ENCODE data around the gene LTBP1.
"Not testable (repeated sequence)": the region's sequence is repeated elsewhere in the genome, so short reads cannot be mapped to it uniquely, and the experiment has no call there.

LTBP1 gene

DNA sequence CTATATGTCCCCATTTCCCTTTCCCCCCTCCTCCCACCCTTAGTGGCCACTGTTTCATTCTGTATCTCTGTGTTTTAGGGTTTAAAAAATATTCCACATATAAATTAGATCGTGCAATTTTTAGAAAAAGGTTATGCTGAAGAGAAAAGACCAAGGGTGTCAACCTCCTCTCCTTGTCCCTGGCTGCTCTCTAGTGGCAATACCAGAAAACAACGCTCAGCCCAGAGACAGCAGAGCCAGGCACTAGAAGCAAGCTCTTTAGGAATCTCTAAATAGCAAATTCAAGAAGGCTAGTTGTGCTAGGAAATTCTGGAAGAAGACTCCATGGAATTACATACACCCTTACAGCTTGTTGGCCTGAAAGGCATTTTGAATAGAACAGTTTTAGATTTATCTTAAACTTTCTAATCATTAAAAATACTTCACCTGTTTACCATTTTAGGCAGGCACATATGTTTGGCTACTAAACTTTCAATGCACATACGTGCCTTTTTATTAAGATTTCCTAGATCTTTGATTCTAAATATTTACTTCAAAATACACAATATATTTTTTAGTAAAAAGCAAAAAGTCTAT lies 494.6 kb downstream of the LTBP1 start:
- POLR2A ChIA-PET, result no interaction called here
- DNase-seq (ENCODE audit: low read depth, low spot score), result no peak
- CTCF ChIA-PET, result interaction anchor here (0.6 to 4.6 kb wide), 31 partner anchors 9 to 407 kb away, joined by 3 to 40 read pairs (median 4); no protein-coding TSS in a partner anchor
- TF ChIP-seq CTCF (IDR thresholded peaks at IDR 0.05; ENCODE audit: insufficient read depth, low read length, missing control alignments), result peak; percentile 80
- no peak overlapping the region for H3K4me3 ChIP-seq (ENCODE audit: low read depth, low read length)

- H3K4me3 ChIP-seq (ENCODE audit: low read depth, low read length); POLR2A ChIA-PET; DNase-seq (ENCODE audit: low read depth, low spot score): not testable (repeated sequence)
- CTCF ChIA-PET, result interaction anchor here (0.7 to 4.6 kb wide), 23 partner anchors 10 to 408 kb away, joined by 3 to 40 read pairs (median 5); no protein-coding TSS in a partner anchor
Measured at GRCh38 chr2:33442052-33442451, 495.3 kb downstream of the LTBP1 start.

- H3K4me3 ChIP-seq (ENCODE audit: low read depth, low read length), result no peak overlapping the region
- no peak for TF ChIP-seq CTCF (IDR thresholded peaks at IDR 0.05; ENCODE audit: insufficient read depth, low read length, missing control alignments)
- DNase-seq (ENCODE audit: low read depth, low spot score), result no peak
- POLR2A ChIA-PET, result no interaction called here
- CTCF ChIA-PET, result interaction anchor here (0.7 to 4.6 kb wide), 15 partner anchors 10 to 408 kb away, joined by 3 to 40 read pairs (median 4); no protein-coding TSS in a partner anchor
Measured at GRCh38 chr2:33442528-33443079, 495.9 kb downstream of the LTBP1 start.

DNA sequence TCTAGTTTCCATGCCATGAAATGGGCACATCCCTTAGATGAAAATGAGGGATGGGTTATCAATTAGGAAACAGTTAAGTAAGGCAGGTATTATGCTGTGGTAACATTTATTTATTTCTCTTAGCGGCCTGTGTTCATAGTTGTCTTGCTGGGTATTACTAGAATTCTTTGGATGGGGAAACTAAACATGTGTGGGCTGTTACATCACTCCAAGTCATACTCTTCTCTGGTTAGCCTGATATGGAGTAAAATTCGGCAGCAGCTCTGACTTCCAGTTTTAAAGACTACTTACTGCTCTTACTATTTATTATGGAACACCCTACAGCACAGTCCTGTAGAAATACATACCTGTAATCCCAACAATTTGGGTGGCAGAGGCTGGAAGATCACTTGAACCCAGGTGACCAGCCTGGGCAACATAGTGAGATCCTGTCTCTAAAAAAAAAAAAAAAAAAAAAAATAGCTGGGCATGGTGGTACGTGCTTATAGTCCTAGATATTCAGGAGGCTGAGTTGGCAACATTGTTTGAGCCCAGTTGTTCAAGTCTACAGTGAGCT lies 496.6 kb downstream of the LTBP1 start:
- no peak for TF ChIP-seq CTCF (IDR thresholded peaks at IDR 0.05; ENCODE audit: insufficient read depth, low read length, missing control alignments)
- POLR2A ChIA-PET, result no interaction called here
- CTCF ChIA-PET, result interaction anchor here (0.9 to 3.4 kb wide), 9 partner anchors 9 to 409 kb away, joined by 3 to 40 read pairs (median 6); no protein-coding TSS in a partner anchor
- no peak for DNase-seq (ENCODE audit: low read depth, low spot score)
- no peak overlapping the region for H3K4me3 ChIP-seq (ENCODE audit: low read depth, low read length)

DNA sequence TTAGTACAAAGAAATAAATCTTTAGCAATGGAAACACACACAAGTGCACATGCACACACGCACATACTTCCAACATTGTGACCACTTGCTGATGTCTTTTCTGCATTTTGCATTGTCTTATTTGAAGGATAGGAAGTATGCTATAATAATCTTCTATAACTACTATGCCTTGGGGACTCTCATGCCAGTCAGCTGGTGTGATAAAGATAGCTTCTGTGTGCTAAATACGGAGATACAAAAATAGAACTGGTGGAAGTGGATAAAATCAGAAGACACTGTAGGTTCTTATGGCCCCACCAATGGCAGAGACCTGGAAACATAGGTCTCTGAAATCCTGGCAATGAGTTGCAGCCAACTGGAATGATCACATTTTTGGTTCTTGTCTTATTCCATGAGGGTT lies 498.2 kb downstream of the LTBP1 start:
- TF ChIP-seq CTCF (IDR thresholded peaks at IDR 0.05; ENCODE audit: insufficient read depth, low read length, missing control alignments), result no peak
- POLR2A ChIA-PET, result no interaction called here
- CTCF ChIA-PET, result interaction anchor here (0.7 to 2.7 kb wide), 5 partner anchors 7 to 410 kb away, joined by 3 to 7 read pairs (median 6); no protein-coding TSS in a partner anchor
- H3K4me3 ChIP-seq (ENCODE audit: low read depth, low read length), result no peak overlapping the region
- no peak for DNase-seq (ENCODE audit: low read depth, low spot score)

- TF ChIP-seq CTCF (IDR thresholded peaks at IDR 0.05; ENCODE audit: insufficient read depth, low read length, missing control alignments), result no peak
- POLR2A ChIA-PET, result no interaction called here
- CTCF ChIA-PET, result no interaction called here
- H3K4me3 ChIP-seq (ENCODE audit: low read depth, low read length), result no peak overlapping the region
- DNase-seq (ENCODE audit: low read depth, low spot score), result no peak
Measured at GRCh38 chr2:33448220-33448899, 501.6 kb downstream of the LTBP1 start.
